GM21717 (cell line): ENCODE measurements around the gene HCST.

Experiments used
- ATAC-seq: cut with Tn5 transposase; IDR thresholded peaks from one replicate; pipeline ENCODE4 v1.9.1; 2021; ENCODE audit warnings: mild to moderate bottlenecking, moderate library complexity; ENCODE audit not compliant: unreplicated experiment

The HCST gene

DNA sequence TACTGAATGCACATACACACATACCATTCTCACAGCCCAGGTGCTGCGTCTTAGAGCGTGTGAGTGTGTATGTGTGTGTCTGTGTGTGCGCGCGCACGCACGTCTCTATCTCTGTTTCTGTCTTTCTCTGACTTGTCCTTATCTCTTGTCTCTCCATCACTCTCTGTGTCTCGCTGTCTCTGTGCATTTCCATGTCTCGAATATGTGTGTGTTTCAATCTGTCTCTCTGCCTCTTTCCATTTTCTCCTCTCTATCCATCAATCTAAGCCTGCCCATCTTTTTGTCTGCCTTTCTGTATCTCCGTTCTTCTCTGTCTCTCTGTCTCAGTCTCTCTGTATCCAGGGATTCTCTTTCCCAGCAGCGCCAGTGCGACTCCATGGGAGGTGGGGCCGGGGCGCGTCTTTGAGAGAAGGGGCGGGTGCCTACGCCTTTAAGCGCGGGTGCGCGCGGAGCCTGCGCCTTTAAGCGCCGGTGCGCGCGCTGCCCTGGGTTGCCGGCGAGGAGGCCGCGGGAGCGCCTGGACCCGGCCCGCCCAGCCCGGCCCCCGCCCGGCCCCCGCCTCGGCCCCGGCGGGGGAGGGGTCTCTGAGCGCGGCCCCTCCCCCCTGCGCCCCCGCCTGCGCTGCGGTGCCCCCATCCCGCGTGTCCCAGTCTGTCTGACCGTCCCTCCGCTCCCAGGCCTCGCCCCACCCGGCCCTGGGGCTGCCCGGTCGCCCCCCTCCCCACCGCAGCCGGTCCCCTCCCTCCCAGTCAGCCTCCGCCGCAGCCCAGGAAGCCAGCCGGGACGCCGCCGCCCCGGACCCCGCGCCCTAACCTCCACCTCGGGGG is 33.8 kb downstream of the HCST start, which contains the start of gene LRFN3:
Gene LRFN3 (plus strand): TSS at position 464 of the 827 bp plus-strand sequence. CDS start 3,052 bp downstream, outside the sequence.
- ATAC-seq = no peak

GRCh38 chr19:35936738-35937268 is 34.5 kb downstream of the HCST start:
- no peak for ATAC-seq

DNA sequence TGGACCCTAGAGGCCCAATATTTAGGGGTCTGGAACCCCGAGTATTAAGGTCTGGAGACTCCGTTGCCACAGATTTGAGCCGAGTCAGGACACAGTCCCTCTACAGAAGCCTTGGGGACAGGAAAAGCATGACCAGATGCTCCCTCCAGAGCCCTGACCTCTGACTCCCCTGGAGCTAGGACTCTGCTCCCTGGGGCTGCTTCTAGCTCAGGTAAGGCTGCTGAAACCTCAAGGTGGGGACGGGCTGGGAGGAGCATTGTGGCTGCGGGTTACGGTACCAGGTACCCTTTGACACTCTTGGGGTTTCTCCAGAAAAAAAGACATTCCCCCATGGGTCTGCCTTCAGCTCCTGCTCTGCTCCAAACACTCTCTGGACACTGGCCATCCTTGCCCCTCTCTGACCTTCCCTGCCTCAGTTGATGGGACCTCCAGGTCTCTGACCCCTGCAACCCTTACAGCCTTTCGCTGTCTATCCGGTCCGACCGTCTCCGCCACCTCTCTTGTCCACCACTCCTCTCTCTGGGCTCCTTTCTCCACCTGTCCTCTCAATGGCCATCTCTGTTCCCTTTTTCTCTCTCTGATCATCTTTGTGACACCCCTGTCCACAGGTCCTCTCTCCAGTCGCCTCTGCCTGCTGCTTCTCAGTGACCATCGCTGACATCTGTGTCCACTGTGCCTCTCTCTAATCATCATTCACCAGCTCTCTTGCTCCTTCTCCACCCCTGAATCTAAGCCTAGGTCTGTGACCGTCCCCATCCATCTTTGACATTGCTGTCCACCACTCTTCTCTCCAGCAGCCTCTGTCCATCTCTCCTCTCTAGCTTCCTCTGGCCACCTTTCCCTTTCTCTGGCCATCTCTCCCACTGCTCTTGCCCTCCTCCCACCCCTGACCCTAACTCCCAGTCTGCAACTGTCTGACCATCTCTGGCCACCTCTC is 35.3 kb downstream of the HCST start:
- no peak for ATAC-seq

- no peak for ATAC-seq
Measured at GRCh38 chr19:35938282-35939224, 36.2 kb downstream of the HCST start.

- no peak for ATAC-seq
Measured at GRCh38 chr19:35939307-35940077, 37.2 kb downstream of the HCST start.

DNA sequence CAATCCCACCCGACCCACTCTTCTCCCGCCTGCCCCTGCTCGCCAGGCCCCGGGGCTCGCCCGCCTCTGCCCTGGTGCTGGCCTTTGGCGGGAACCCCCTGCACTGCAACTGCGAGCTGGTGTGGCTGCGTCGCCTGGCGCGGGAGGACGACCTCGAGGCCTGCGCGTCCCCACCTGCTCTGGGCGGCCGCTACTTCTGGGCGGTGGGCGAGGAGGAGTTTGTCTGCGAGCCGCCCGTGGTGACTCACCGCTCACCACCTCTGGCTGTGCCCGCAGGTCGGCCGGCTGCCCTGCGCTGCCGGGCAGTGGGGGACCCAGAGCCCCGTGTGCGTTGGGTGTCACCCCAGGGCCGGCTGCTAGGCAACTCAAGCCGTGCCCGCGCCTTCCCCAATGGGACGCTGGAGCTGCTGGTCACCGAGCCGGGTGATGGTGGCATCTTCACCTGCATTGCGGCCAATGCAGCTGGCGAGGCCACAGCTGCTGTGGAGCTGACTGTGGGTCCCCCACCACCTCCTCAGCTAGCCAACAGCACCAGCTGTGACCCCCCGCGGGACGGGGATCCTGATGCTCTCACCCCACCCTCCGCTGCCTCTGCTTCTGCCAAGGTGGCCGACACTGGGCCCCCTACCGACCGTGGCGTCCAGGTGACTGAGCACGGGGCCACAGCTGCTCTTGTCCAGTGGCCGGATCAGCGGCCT is 37.9 kb downstream of the HCST start:
- ATAC-seq = no peak

GRCh38 chr19:35940839-35941238 is 38.5 kb downstream of the HCST start:
- ATAC-seq = no peak

- no peak for ATAC-seq
Measured at GRCh38 chr19:35942235-35942634, 39.9 kb downstream of the HCST start.

DNA sequence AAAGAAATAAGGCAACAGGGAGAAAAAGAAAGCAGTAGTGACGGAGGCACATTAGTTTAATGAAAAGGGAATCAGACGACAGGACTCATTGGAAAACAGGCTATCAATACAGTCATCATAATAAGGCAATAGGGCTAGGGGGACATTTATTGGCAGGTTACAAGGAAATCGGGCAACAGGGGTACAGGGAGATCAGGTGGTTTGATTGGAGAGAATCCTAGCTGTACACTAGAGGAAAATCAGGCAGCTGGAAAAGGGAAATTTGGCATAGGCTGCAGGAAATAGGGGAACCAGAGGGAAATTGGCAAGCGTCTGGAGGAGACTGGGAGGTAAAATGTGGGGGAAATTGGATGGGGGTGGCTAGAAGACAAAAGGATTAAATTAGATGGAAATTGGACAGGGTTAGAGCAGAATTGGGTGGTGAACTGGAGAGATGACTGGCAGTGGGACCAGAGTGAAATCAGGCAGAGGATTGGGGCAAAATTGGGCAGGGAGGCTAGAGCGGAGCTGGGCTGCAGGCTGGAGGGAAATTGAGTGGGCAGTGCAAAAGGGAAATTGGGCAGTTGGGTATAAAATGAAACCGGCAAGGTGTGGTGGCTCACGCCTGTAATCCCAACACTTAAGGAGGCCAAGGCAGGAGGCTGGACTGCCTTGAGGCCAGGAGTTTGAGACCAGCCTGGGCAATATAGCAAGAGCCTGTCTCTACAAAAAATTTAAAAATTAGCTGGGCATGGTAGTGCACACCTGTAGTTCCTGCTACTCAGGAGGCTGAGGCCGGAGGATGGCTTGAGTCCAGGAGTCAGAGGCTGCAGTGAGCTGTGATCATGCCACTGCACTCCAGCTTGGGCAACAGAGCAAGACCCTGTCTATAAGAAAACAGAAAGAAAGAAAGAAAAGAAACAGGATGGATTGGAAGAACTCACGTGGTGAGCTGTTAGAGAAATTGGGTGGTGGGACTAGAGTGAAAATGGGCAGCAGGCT is 41.3 kb downstream of the HCST start:
- ATAC-seq = no peak

DNA sequence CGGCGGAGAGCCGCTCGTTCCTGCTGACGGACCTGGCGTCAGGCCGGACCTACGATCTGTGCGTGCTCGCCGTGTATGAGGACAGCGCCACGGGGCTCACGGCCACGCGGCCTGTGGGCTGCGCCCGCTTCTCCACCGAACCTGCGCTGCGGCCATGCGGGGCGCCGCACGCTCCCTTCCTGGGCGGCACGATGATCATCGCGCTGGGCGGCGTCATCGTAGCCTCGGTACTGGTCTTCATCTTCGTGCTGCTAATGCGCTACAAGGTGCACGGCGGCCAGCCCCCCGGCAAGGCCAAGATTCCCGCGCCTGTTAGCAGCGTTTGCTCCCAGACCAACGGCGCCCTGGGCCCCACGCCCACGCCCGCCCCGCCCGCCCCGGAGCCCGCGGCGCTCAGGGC is 42.2 kb downstream of the HCST start:
- ATAC-seq = no peak

DNA sequence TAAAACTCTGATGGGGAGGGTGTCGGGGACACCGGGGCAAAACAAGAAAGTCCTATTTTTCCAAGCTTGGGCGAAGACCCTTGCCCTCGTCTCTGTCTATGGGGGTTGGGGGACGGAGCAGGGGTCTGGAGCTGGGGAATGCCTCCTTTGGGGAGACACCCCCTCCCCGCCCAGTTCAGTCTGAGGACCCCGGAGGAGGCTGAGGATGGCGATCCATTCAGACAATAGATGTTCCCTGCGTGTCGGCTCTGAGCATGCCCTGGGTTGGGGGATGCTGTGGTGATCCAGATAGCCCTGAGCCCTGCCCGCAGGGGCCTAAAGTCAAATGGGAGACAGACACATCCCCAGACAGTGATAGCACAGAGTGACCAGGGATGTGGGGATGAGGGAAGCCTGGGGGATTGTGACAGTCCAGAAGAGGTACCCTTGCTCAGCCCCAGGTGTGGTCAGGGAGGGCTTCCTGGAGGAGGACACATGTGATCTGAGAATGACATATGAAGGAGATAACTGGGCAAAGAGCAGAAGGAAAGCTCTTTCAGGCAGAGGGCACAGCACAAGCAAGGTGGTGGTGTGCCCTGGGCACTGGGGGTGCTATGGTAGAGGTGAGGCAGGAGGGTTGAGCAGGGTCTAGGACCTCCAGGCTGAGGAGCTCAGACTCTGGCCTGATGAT is 42.9 kb downstream of the HCST start:
- ATAC-seq = no peak

- ATAC-seq = no peak
Measured at GRCh38 chr19:35946203-35946602, 43.9 kb downstream of the HCST start.

GRCh38 chr19:35949131-35949530 is 46.8 kb downstream of the HCST start:
- no peak for ATAC-seq
